Neural cell (in vitro differentiated cells): ENCODE data around the gene VSIR. TPM values are rescaled to one million over a fixed set of nuclear protein-coding genes. Genes with fewer than 3 reads are reported as not detected.
A peak's percentile ranks its signal among the peaks of the same experiment; 100 is the strongest.

ENCODE experiments used
- H2AFZ ChIP-seq: fragments of 200-600, 300-800 bp; sonication (generic), shearing (Covaris generic); 2 replicates; pipeline ENCODE4 v1.6.0; 2014; ENCODE audit warnings: low read depth, mild to moderate bottlenecking, antibody characterized with exemption, low read length, moderate library complexity
- H3F3A ChIP-seq: fragments of 200-600 bp; shearing (Covaris generic); 2 replicates; pipeline ENCODE4 v1.6.1; 2016; ENCODE audit warnings: mild to moderate bottlenecking, moderate library complexity, mixed read lengths, antibody characterized with exemption, low read length; ENCODE audit not compliant: insufficient read depth, poor library complexity, severe bottlenecking
- H3K27ac ChIP-seq: fragments of 200-600, 300-800 bp; sonication (generic), shearing (Covaris generic); 2 replicates; pipeline ENCODE4 v1.5.1; 2014; ENCODE audit warnings: mild to moderate bottlenecking, low read length, moderate library complexity
- H3K27me3 ChIP-seq: fragments of 300-800, 200-600 bp; sonication (generic), shearing (Covaris generic); 2 replicates; pipeline ENCODE4 v1.6.0; 2014; ENCODE audit warnings: mild to moderate bottlenecking, low read depth, low read length, moderate library complexity; ENCODE audit not compliant: insufficient read depth
- H3K36me3 ChIP-seq: fragments of 300-800, 200-600 bp; sonication (generic), shearing (Covaris generic); 2 replicates; pipeline ENCODE4 v1.5.1; 2014; ENCODE audit warnings: mild to moderate bottlenecking, antibody characterized with exemption, low read length, moderate library complexity; ENCODE audit not compliant: insufficient read depth
- H3K4me2 ChIP-seq: fragments of 300-800, 200-600 bp; sonication (generic), shearing (Covaris generic); 2 replicates; pipeline ENCODE4 v1.6.0; 2014; ENCODE audit warnings: mild to moderate bottlenecking, low read length
- H3K4me3 ChIP-seq: fragments of 300-800, 200-600 bp; sonication (generic), shearing (Covaris generic); 2 replicates; pipeline ENCODE4 v1.5.1; 2014; ENCODE audit warnings: mild to moderate bottlenecking, low read length, moderate library complexity
- H3K79me2 ChIP-seq: fragments of 200-600 bp; shearing (Covaris generic); replicated peaks from 2 replicates; pipeline ENCODE4 v1.6.0; 2014; ENCODE audit warnings: mild to moderate bottlenecking, low read length, moderate library complexity; ENCODE audit not compliant: insufficient read depth
- H3K9ac ChIP-seq: fragments of 300-800, 200-600 bp; sonication (generic), shearing (Covaris generic); 2 replicates; pipeline ENCODE4 v1.6.1; 2016; ENCODE audit warnings: mild to moderate bottlenecking, low read length, mixed read lengths
- H3K9me2 ChIP-seq: fragments of 200-600 bp; shearing (Covaris generic); 2 replicates; pipeline ENCODE4 v1.6.1; 2016; ENCODE audit warnings: mild to moderate bottlenecking, low read length, mixed read lengths; ENCODE audit not compliant: insufficient read depth
- H3K9me3 ChIP-seq: fragments of 200-600, 300-800 bp; sonication (generic), shearing (Covaris generic); 2 replicates; pipeline ENCODE4 v1.6.1; 2016; ENCODE audit warnings: mild to moderate bottlenecking, mixed run types, low read length, moderate library complexity, mixed read lengths
- H4K20me1 ChIP-seq: fragments of 200-600 bp; shearing (Covaris generic); 2 replicates; pipeline ENCODE4 v1.6.1; 2016; ENCODE audit warnings: mild to moderate bottlenecking, mixed run types; ENCODE audit not compliant: insufficient read depth
- CTCF ChIP-seq: fragments of 450-650 bp; IDR thresholded peaks from 2 replicates; pipeline ENCODE4 v1.5.1; 2014; ENCODE audit warnings: antibody characterized with exemption, mild to moderate bottlenecking, moderate library complexity; ENCODE audit not compliant: poor library complexity, severe bottlenecking
- EP300 ChIP-seq: fragments of 450-650 bp; conservative IDR thresholded peaks from 2 replicates; pipeline ENCODE4 v1.6.1; 2014; ENCODE audit warnings: antibody characterized with exemption, mild to moderate bottlenecking, moderate library complexity; ENCODE audit not compliant: poor library complexity, severe bottlenecking
- EZH2 ChIP-seq: fragments of 200-600, 300-800 bp; shearing (Covaris generic), sonication (generic); IDR thresholded peaks from 2 replicates; pipeline ENCODE4 v1.6.1; 2014; ENCODE audit warnings: antibody characterized with exemption, low read length, borderline replicate concordance, mild to moderate bottlenecking; ENCODE audit not compliant: insufficient read depth, poor library complexity, severe bottlenecking
- MXI1 ChIP-seq: fragments of 450-650 bp; conservative IDR thresholded peaks from 2 replicates; pipeline ENCODE4 v1.6.1; 2014; ENCODE audit warnings: antibody characterized with exemption, mild to moderate bottlenecking; ENCODE audit not compliant: poor library complexity, severe bottlenecking
- POLR2AphosphoS5 ChIP-seq: IDR thresholded peaks from 2 replicates; pipeline ENCODE4 v1.6.1; 2012
- RAD21 ChIP-seq: fragments of 450-650 bp; conservative IDR thresholded peaks from 2 replicates; pipeline ENCODE4 v1.6.1; 2014; ENCODE audit warnings: antibody characterized with exemption, mild to moderate bottlenecking, moderate library complexity
- REST ChIP-seq: IDR thresholded peaks from 2 replicates; pipeline ENCODE4 v1.6.1; 2012; ENCODE audit warnings: borderline replicate concordance
- SMC3 ChIP-seq: fragments of 450-650 bp; conservative IDR thresholded peaks from 2 replicates; pipeline ENCODE4 v1.6.1; 2014; ENCODE audit warnings: antibody characterized with exemption, mild to moderate bottlenecking, moderate library complexity; ENCODE audit not compliant: poor library complexity
- TAF1 ChIP-seq: IDR thresholded peaks from 2 replicates; pipeline ENCODE4 v1.6.1; 2012; ENCODE audit warnings: low read depth
- polyA plus RNA-seq: library from polyadenylated mRNA; depleted of rRNA; stranded (reverse); fragments of >200 nt; gene quantifications from 2 replicates; pipeline ENCODE4 v1.2.3, GENCODE V29; 2014

Gene VSIR
- polyA plus RNA-seq, 1 donor from 2014 or later: not detected

GRCh38 chr10:71812016-71812912 is 38.9 kb upstream of the VSIR start:
- Histone ChIP-seq H3K4me3 (no peak overlapping the region), H3K4me2 (no peak overlapping the region), H3K9me2 (no peaks in the 10 kb centered on the region), H4K20me1 (no peaks in the 10 kb centered on the region), H3K27me3 (no peaks in the 10 kb centered on the region), H3K79me2 (no peaks in the 10 kb centered on the region), H3K27ac (no peak overlapping the region), H3K9me3 (no peaks in the 10 kb centered on the region), H2AFZ (no peak overlapping the region), H3K9ac (no peak overlapping the region), H3K36me3 (no peaks in the 10 kb centered on the region), H3F3A (no peaks in the 10 kb centered on the region)
- TF ChIP-seq POLR2AphosphoS5 (peak; percentile 3), TAF1 (no peak)

GRCh38 chr10:71811351-71811750 is 38.0 kb upstream of the VSIR start:
- H3K9me3 ChIP-seq: no peaks in the 10 kb centered on the region
- no peak overlapping the region for H3K27ac ChIP-seq
- H3K9ac ChIP-seq: no peak overlapping the region
- no peaks in the 10 kb centered on the region for H3K79me2 ChIP-seq
- TF ChIP-seq CTCF (no peak), SMC3 (no peak), TAF1 (no peak), POLR2AphosphoS5 (no peak), REST (no peak), MXI1 (no peak), EP300 (no peak), RAD21 (no peak), EZH2 (no peak)
- H3F3A ChIP-seq: no peaks in the 10 kb centered on the region
- H3K9me2 ChIP-seq: no peaks in the 10 kb centered on the region
- no peaks in the 10 kb centered on the region for H3K27me3 ChIP-seq
- no peak overlapping the region for H3K4me2 ChIP-seq
- no peaks in the 10 kb centered on the region for H3K36me3 ChIP-seq
- no peak overlapping the region for H2AFZ ChIP-seq
- H4K20me1 ChIP-seq: no peaks in the 10 kb centered on the region
- no peak overlapping the region for H3K4me3 ChIP-seq
